Stimulated activated CD8-positive, alpha-beta memory T cell treated with anti-CD3 and anti-CD28 coated beads, Interleukin-4, amount 100 ng/mL, for 48 hours (primary cell): Measurements from ENCODE around the gene GFRA4.

Experiments used
- DNase-seq: peaks from one replicate; pipeline ENCODE4 v3.0.0-alpha.2; 2020

GFRA4 gene

GRCh38 chr20:3614466-3614865 is 48.7 kb downstream of the GFRA4 start:
- DNase-seq, result no peak

DNA sequence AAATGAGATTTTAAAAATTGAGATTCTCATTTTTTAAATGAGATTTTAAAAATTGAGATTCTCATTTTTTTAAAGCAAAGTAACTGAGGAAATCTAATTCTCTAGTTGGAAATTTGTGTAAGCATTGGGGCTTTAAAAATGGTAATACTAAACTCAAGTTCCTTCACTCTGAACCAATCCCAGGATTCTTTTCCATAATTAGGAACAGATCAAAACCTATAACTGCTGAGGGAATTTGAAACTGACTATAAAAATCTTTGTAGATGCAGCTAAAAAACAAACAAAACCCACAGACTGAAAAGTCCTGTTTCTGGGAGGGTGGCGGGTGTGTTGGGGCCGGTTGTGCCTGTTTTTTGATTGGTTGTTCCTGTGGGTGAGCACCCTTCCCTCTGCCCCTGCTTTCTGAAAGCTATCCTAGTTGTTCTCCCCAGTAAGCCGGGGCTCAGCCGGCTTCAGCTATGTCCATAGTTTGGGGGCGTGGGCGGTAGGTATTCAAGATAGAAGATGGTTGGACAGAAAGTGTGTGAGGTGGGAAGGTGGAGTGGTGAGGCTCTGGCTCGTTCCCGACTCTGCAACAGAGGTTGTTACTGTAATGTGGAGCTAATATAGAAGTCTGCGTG is 49.3 kb downstream of the GFRA4 start:
- DNase-seq, result no peak

DNA sequence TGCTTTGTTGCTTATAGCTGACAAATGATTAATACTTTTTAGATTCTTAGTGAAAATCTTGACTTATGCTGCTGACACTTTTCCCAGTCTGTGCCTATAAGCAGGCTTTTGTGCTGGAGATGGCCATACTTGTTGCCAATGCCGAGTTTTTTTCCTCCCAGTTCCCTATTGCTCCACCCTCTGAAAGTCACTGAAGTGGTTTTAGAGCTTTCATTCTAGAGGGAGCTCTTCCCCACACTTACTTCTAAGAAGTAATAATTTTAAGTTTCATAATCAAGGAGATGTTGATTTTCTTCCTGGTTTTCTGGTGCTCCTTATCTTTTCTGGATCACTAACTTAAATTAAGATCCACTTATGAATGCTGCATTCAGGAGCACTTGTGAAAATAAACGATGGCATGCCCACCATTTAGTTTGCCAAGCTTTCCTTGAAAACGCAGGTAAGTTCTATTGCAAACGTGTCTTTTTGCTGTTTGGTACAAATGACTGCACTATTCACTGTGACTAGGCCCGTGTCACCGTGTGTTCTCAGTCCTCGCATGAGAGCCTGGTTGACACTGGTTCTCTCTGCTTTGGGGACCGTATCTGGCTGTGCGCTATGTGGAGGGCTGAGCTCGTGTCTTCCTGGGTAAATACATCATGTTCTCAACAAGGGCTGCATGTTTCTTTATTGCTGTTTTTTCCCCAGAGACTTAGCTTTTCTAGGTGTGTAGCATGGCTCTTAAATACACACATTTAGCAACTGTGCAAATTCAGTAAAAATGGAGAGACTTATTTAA is 50.2 kb downstream of the GFRA4 start:
- no peak for DNase-seq

GRCh38 chr20:3611901-3612300 is 51.3 kb downstream of the GFRA4 start:
- DNase-seq, result no peak
